ENCODE measurements around the gene RASSF4.

The RASSF4 gene

GRCh38 chr10:44947371-44948152 lies 12.0 kb upstream of the RASSF4 start:
- no peak overlapping the region for H3K27ac ChIP-seq (ENCODE audit: insufficient read depth, low read length, poor library complexity, severe bottlenecking)
- no peaks in the 10 kb centered on the region for H3K4me1 ChIP-seq (ENCODE audit: control insufficient read depth, insufficient read depth, low read length, poor library complexity, severe bottlenecking)
- no peaks in the 10 kb centered on the region for H3K9me3 ChIP-seq (ENCODE audit: control insufficient read depth, low read length)
- H3K27me3 ChIP-seq (replicated peaks; ENCODE audit: control insufficient read depth, insufficient read depth, low read length, poor library complexity, severe bottlenecking), result no peaks in the 10 kb centered on the region
- no peak for DNase-seq
- no peak overlapping the region for H3K4me3 ChIP-seq (ENCODE audit: insufficient read depth, low read depth, low read length, poor library complexity, severe bottlenecking)
- H3K36me3 ChIP-seq (ENCODE audit: control insufficient read depth, insufficient read depth, low read length), result no peaks in the 10 kb centered on the region

GRCh38 chr10:44948642-44949041 lies 11.0 kb upstream of the RASSF4 start:
- DNase-seq, result no peak
- Histone ChIP-seq H3K27me3 (replicated peaks; ENCODE audit: control insufficient read depth, insufficient read depth, low read length, poor library complexity, severe bottlenecking) (no peaks in the 10 kb centered on the region), H3K27ac (ENCODE audit: insufficient read depth, low read length, poor library complexity, severe bottlenecking) (no peak overlapping the region), H3K9me3 (ENCODE audit: control insufficient read depth, low read length) (no peaks in the 10 kb centered on the region), H3K4me1 (ENCODE audit: control insufficient read depth, insufficient read depth, low read length, poor library complexity, severe bottlenecking) (no peaks in the 10 kb centered on the region), H3K4me3 (ENCODE audit: insufficient read depth, low read depth, low read length, poor library complexity, severe bottlenecking) (no peak overlapping the region), H3K36me3 (ENCODE audit: control insufficient read depth, insufficient read depth, low read length) (no peaks in the 10 kb centered on the region)

GRCh38 chr10:44949127-44949802 lies 10.3 kb upstream of the RASSF4 start:
- no peaks in the 10 kb centered on the region for H3K36me3 ChIP-seq (ENCODE audit: control insufficient read depth, insufficient read depth, low read length)
- no peak overlapping the region for H3K4me3 ChIP-seq (ENCODE audit: insufficient read depth, low read depth, low read length, poor library complexity, severe bottlenecking)
- DNase-seq, result no peak
- no peak overlapping the region for H3K27ac ChIP-seq (ENCODE audit: insufficient read depth, low read length, poor library complexity, severe bottlenecking)
- no peaks in the 10 kb centered on the region for H3K27me3 ChIP-seq (replicated peaks; ENCODE audit: control insufficient read depth, insufficient read depth, low read length, poor library complexity, severe bottlenecking)
- no peaks in the 10 kb centered on the region for H3K9me3 ChIP-seq (ENCODE audit: control insufficient read depth, low read length)
- H3K4me1 ChIP-seq (ENCODE audit: control insufficient read depth, insufficient read depth, low read length, poor library complexity, severe bottlenecking), result no peaks in the 10 kb centered on the region

- no peak for DNase-seq
- Histone ChIP-seq H3K9me3 (ENCODE audit: control insufficient read depth, low read length) (no peaks in the 10 kb centered on the region), H3K4me1 (ENCODE audit: control insufficient read depth, insufficient read depth, low read length, poor library complexity, severe bottlenecking) (no peaks in the 10 kb centered on the region), H3K27me3 (replicated peaks; ENCODE audit: control insufficient read depth, insufficient read depth, low read length, poor library complexity, severe bottlenecking) (no peaks in the 10 kb centered on the region), H3K4me3 (ENCODE audit: insufficient read depth, low read depth, low read length, poor library complexity, severe bottlenecking) (no peak overlapping the region), H3K27ac (ENCODE audit: insufficient read depth, low read length, poor library complexity, severe bottlenecking) (no peak overlapping the region), H3K36me3 (ENCODE audit: control insufficient read depth, insufficient read depth, low read length) (no peaks in the 10 kb centered on the region)
These were observed 9.7 kb upstream of the RASSF4 start for GRCh38 chr10:44949915-44950314.

- H3K9me3 ChIP-seq (ENCODE audit: control insufficient read depth, low read length), result no peaks in the 10 kb centered on the region
- H3K27me3 ChIP-seq (replicated peaks; ENCODE audit: control insufficient read depth, insufficient read depth, low read length, poor library complexity, severe bottlenecking), result no peaks in the 10 kb centered on the region
- H3K4me3 ChIP-seq (ENCODE audit: insufficient read depth, low read depth, low read length, poor library complexity, severe bottlenecking), result no peak overlapping the region
- no peak overlapping the region for H3K27ac ChIP-seq (ENCODE audit: insufficient read depth, low read length, poor library complexity, severe bottlenecking)
- DNase-seq, result no peak
- no peaks in the 10 kb centered on the region for H3K36me3 ChIP-seq (ENCODE audit: control insufficient read depth, insufficient read depth, low read length)
- H3K4me1 ChIP-seq (ENCODE audit: control insufficient read depth, insufficient read depth, low read length, poor library complexity, severe bottlenecking), result no peaks in the 10 kb centered on the region
These were observed 9.0 kb upstream of the RASSF4 start for GRCh38 chr10:44950326-44951225.

- H3K4me1 ChIP-seq (ENCODE audit: control insufficient read depth, insufficient read depth, low read length, poor library complexity, severe bottlenecking), result no peaks in the 10 kb centered on the region
- no peak overlapping the region for H3K4me3 ChIP-seq (ENCODE audit: insufficient read depth, low read depth, low read length, poor library complexity, severe bottlenecking)
- no peaks in the 10 kb centered on the region for H3K27me3 ChIP-seq (replicated peaks; ENCODE audit: control insufficient read depth, insufficient read depth, low read length, poor library complexity, severe bottlenecking)
- no peaks in the 10 kb centered on the region for H3K36me3 ChIP-seq (ENCODE audit: control insufficient read depth, insufficient read depth, low read length)
- no peak for DNase-seq
- no peak overlapping the region for H3K27ac ChIP-seq (ENCODE audit: insufficient read depth, low read length, poor library complexity, severe bottlenecking)
- no peaks in the 10 kb centered on the region for H3K9me3 ChIP-seq (ENCODE audit: control insufficient read depth, low read length)
These were observed 7.9 kb upstream of the RASSF4 start for GRCh38 chr10:44951576-44952226.

- Histone ChIP-seq H3K27ac (ENCODE audit: insufficient read depth, low read length, poor library complexity, severe bottlenecking) (no peak overlapping the region), H3K36me3 (ENCODE audit: control insufficient read depth, insufficient read depth, low read length) (no peaks in the 10 kb centered on the region), H3K27me3 (replicated peaks; ENCODE audit: control insufficient read depth, insufficient read depth, low read length, poor library complexity, severe bottlenecking) (no peaks in the 10 kb centered on the region), H3K4me3 (ENCODE audit: insufficient read depth, low read depth, low read length, poor library complexity, severe bottlenecking) (no peak overlapping the region), H3K9me3 (ENCODE audit: control insufficient read depth, low read length) (no peaks in the 10 kb centered on the region), H3K4me1 (ENCODE audit: control insufficient read depth, insufficient read depth, low read length, poor library complexity, severe bottlenecking) (no peaks in the 10 kb centered on the region)
- DNase-seq, result no peak
These were observed 6.8 kb upstream of the RASSF4 start for GRCh38 chr10:44952779-44953231.

- no peaks in the 10 kb centered on the region for H3K9me3 ChIP-seq (ENCODE audit: control insufficient read depth, low read length)
- no peak overlapping the region for H3K4me3 ChIP-seq (ENCODE audit: insufficient read depth, low read depth, low read length, poor library complexity, severe bottlenecking)
- H3K27ac ChIP-seq (ENCODE audit: insufficient read depth, low read length, poor library complexity, severe bottlenecking), result no peak overlapping the region
- H3K36me3 ChIP-seq (ENCODE audit: control insufficient read depth, insufficient read depth, low read length), result no peaks in the 10 kb centered on the region
- H3K27me3 ChIP-seq (replicated peaks; ENCODE audit: control insufficient read depth, insufficient read depth, low read length, poor library complexity, severe bottlenecking), result no peaks in the 10 kb centered on the region
- peaks cover 10% of the 10 kb centered on the region for H3K4me1 ChIP-seq (ENCODE audit: control insufficient read depth, insufficient read depth, low read length, poor library complexity, severe bottlenecking)
- no peak for DNase-seq
These were observed 5.6 kb upstream of the RASSF4 start for GRCh38 chr10:44954042-44954441.

- Histone ChIP-seq H3K4me1 (ENCODE audit: control insufficient read depth, insufficient read depth, low read length, poor library complexity, severe bottlenecking) (peaks cover 15% of the 10 kb centered on the region), H3K27ac (ENCODE audit: insufficient read depth, low read length, poor library complexity, severe bottlenecking) (no peak overlapping the region), H3K36me3 (ENCODE audit: control insufficient read depth, insufficient read depth, low read length) (no peaks in the 10 kb centered on the region), H3K9me3 (ENCODE audit: control insufficient read depth, low read length) (no peaks in the 10 kb centered on the region), H3K27me3 (replicated peaks; ENCODE audit: control insufficient read depth, insufficient read depth, low read length, poor library complexity, severe bottlenecking) (no peaks in the 10 kb centered on the region), H3K4me3 (ENCODE audit: insufficient read depth, low read depth, low read length, poor library complexity, severe bottlenecking) (no peak overlapping the region)
- DNase-seq, result no peak
These were observed 4.6 kb upstream of the RASSF4 start for GRCh38 chr10:44954962-44955361.

Measured in effector memory CD4-positive, alpha-beta T cell (primary cell).